Activated CD4-positive, alpha-beta memory T cell treated with anti-CD3 and anti-CD28 coated beads for 36 hours (primary cell): ENCODE data around the gene RARB. TPM values are rescaled to one million over a fixed set of nuclear protein-coding genes. Genes with fewer than 3 reads are reported as not detected.

ENCODE experiments used
- CTCF ChIA-PET: fragments of 350-600 bp; sonication (Branson Sonifier 250); formaldehyde crosslinking; loops from one replicate; lab custom pipeline; 2021; ENCODE audit warnings: antibody characterized with exemption, inconsistent platforms; lab: Charles Lee
- POLR2A ChIA-PET: fragments of 350-600 bp; sonication (Branson Sonifier 250); formaldehyde crosslinking; loops from one replicate; lab custom pipeline; 2021; ENCODE audit warnings: antibody characterized with exemption; lab: Charles Lee
- DNase-seq: peaks from one replicate; pipeline ENCODE4 v3.0.0-alpha.2; 2020
- H3K27ac Mint-ChIP-seq: one replicate; pipeline ENCODE4 v1.8.0; 2021; ENCODE audit warnings: mixed read lengths
- H3K27me3 Mint-ChIP-seq: one replicate; pipeline ENCODE4 v1.8.0; 2021; ENCODE audit warnings: mixed read lengths
- H3K36me3 Mint-ChIP-seq: one replicate; pipeline ENCODE4 v1.8.0; 2021; ENCODE audit warnings: mixed read lengths
- H3K4me1 Mint-ChIP-seq: one replicate; pipeline ENCODE4 v1.8.0; 2021; ENCODE audit warnings: low read depth, mixed read lengths
- H3K4me3 Mint-ChIP-seq: one replicate; pipeline ENCODE4 v1.8.0; 2021; ENCODE audit warnings: mild to moderate bottlenecking, mixed read lengths
- H3K9me3 Mint-ChIP-seq: one replicate; pipeline ENCODE4 v1.8.0; 2021; ENCODE audit warnings: mixed read lengths
- intact Hi-C: fragments of 100-400 bp; cut with micrococcal nuclease; formaldehyde crosslinking; loops from one replicate; pipeline ENCODE4 v1.15.1; 2023
- total RNA-seq, 2 experiments: library from RNA; stranded (reverse); gene quantifications; one replicate each; pipeline ENCODE4 v1.2.3, GENCODE V29; 2021

Gene RARB
- total RNA-seq, 2 experiments from 2014 or later = not detected

DNA sequence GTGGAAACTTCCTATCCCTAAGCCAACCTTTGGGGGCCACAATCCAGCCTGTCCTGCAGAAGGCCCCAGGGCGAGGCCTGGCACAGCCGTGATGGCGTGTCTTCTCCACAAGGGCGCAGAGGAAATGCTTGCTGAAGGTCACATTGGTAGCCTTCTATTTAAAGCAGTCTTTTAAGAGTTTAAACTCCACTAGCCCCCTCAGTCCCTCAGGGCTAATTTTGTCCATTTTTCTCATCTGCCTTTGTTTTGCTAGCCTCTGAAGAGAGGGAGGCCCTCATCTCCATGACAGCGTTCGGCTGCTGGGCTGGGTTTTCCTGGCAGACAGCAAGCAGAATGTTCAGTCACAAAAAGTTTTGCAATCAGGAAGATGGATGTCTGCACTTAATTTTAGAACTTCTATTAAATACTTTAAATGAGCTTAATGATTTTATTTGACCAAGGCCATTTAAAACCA, 40.8 kb downstream of the RARB start:
- CTCF ChIA-PET = interaction anchor here (0.9 kb wide), 1 partner anchor 26 kb away, joined by 3 read pairs; no protein-coding TSS in a partner anchor
- H3K27me3 Mint-ChIP-seq = no peaks in the 10 kb centered on the region
- H3K9me3 Mint-ChIP-seq = no peaks in the 10 kb centered on the region
- no peak overlapping the region for H3K27ac Mint-ChIP-seq
- intact Hi-C loops = no loop called here
- peaks cover 7% of the 10 kb centered on the region for H3K4me1 Mint-ChIP-seq
- no peak for DNase-seq
- no peak overlapping the region for H3K4me3 Mint-ChIP-seq
- POLR2A ChIA-PET = no interaction called here
- no peaks in the 10 kb centered on the region for H3K36me3 Mint-ChIP-seq

GRCh38 chr3:25469558-25469957, 41.5 kb downstream of the RARB start:
- H3K4me1 Mint-ChIP-seq = peaks cover 7% of the 10 kb centered on the region
- H3K4me3 Mint-ChIP-seq = no peak overlapping the region
- H3K9me3 Mint-ChIP-seq = no peaks in the 10 kb centered on the region
- no peak overlapping the region for H3K27ac Mint-ChIP-seq
- ChIA-PET POLR2A (no interaction called here), CTCF (interaction anchor here (0.9 kb wide), 1 partner anchor 26 kb away, joined by 3 read pairs; no protein-coding TSS in a partner anchor)
- intact Hi-C loops = no loop called here
- no peak for DNase-seq
- H3K27me3 Mint-ChIP-seq = no peaks in the 10 kb centered on the region
- no peaks in the 10 kb centered on the region for H3K36me3 Mint-ChIP-seq

DNA sequence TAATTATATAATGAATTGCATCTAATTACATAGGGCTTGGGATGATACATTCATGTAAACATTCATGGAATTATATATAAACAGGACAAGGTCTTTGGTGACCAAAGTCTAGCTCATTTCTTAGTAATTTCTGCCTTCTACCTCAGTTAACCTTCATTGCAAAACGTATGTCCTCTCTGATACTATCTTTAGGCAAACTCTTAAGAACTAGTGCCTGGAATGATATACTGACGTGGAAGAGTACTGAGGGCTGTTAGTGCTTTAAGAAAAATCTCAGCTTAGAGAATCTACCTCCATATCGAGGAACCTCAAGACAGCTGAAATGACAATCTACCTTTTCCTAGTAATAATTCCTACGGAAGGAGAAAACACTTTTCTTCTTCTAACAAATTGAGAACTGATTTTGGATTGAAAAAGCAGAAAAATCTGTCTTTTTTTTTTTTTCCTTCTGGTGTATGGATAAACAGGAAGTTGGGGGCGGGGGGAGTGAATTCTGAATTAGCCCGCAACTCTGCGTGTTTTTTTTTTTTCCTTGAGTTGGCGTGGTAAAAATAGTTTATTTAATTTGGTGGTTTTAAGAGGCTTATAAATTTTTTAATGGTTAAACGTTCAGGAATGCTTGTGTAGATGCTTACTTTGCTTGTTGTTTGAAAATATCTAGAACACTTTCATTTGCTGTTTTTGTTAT, 43.2 kb downstream of the RARB start:
- POLR2A ChIA-PET = no interaction called here
- DNase-seq = no peak
- CTCF ChIA-PET = no interaction called here
- Mint-ChIP-seq H3K27ac (no peak overlapping the region), H3K27me3 (no peaks in the 10 kb centered on the region), H3K4me3 (no peak overlapping the region), H3K9me3 (no peaks in the 10 kb centered on the region), H3K36me3 (no peaks in the 10 kb centered on the region), H3K4me1 (peaks cover 7% of the 10 kb centered on the region)
- intact Hi-C loops = no loop called here

- Mint-ChIP-seq H3K4me1 (peaks cover 7% of the 10 kb centered on the region), H3K27ac (no peak overlapping the region), H3K9me3 (no peaks in the 10 kb centered on the region), H3K27me3 (no peaks in the 10 kb centered on the region), H3K4me3 (no peak overlapping the region), H3K36me3 (no peaks in the 10 kb centered on the region)
- ChIA-PET CTCF (no interaction called here), POLR2A (no interaction called here)
- no peak for DNase-seq
- intact Hi-C loops = no loop called here
Observed at GRCh38 chr3:25472153-25472552, 44.1 kb downstream of the RARB start.

DNA sequence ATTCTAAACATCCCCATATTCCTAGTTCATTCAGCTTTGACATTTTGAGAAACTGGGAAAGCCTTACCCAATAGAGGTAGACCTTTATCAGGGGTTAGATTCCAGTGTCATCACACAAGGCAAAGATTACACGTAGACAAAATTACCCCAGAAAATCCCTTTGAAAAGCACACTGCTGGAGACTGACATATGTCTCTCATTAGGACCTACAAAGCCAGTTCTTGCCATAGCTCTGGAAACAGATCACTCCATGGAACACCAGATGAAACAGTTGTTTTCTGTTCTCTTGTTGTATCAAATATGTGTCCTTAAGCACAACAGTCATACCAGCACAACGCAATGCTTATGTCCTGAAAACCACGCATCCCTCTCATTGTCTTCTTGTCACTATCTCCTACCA, 44.7 kb downstream of the RARB start:
- Mint-ChIP-seq H3K4me3 (no peak overlapping the region), H3K4me1 (peaks cover 7% of the 10 kb centered on the region), H3K27me3 (no peaks in the 10 kb centered on the region), H3K9me3 (no peaks in the 10 kb centered on the region), H3K27ac (no peak overlapping the region), H3K36me3 (no peaks in the 10 kb centered on the region)
- intact Hi-C loops = no loop called here
- no peak for DNase-seq
- CTCF ChIA-PET = no interaction called here
- POLR2A ChIA-PET = no interaction called here

- CTCF ChIA-PET = no interaction called here
- H3K4me1 Mint-ChIP-seq = peaks cover 7% of the 10 kb centered on the region
Observed at GRCh38 chr3:25473246-25473645, 45.2 kb downstream of the RARB start.

DNA sequence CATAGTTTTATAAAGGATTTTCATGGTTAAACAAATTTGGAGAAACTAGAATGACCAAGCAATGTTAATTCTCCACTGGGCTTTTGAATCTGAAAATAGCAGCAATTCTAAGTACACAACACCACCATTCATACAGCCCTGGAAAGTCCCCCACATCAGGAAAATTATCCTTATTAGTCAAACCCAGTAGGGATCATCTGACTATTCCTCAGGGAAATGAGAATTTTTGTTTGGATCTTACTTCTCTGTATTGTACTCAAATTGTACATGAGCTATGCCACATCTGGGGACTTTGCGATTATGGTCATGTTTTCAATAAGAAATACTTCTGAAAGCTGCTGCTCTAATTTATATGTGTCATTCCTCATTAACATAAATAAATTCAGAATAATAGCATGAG, 46.0 kb downstream of the RARB start:
- Mint-ChIP-seq H3K36me3 (no peaks in the 10 kb centered on the region), H3K4me1 (peaks cover 7% of the 10 kb centered on the region), H3K9me3 (no peaks in the 10 kb centered on the region), H3K27ac (no peak overlapping the region), H3K27me3 (no peaks in the 10 kb centered on the region), H3K4me3 (no peak overlapping the region)
- DNase-seq = no peak
- POLR2A ChIA-PET = no interaction called here
- intact Hi-C loops = no loop called here
- CTCF ChIA-PET = no interaction called here

More at GRCh38 chr3:25473246-25473645, 45.2 kb downstream of the RARB start:
- Mint-ChIP-seq H3K9me3 (no peaks in the 10 kb centered on the region), H3K27ac (no peak overlapping the region), H3K36me3 (no peaks in the 10 kb centered on the region), H3K4me3 (no peak overlapping the region), H3K27me3 (no peaks in the 10 kb centered on the region)
- POLR2A ChIA-PET = no interaction called here
- DNase-seq = no peak
- intact Hi-C loops = no loop called here

GRCh38 chr3:25476639-25477038, 48.6 kb downstream of the RARB start:
- H3K9me3 Mint-ChIP-seq = no peaks in the 10 kb centered on the region
- ChIA-PET CTCF (no interaction called here), POLR2A (no interaction called here)
- H3K4me1 Mint-ChIP-seq = peaks cover 3% of the 10 kb centered on the region
- H3K36me3 Mint-ChIP-seq = no peaks in the 10 kb centered on the region
- H3K27me3 Mint-ChIP-seq = peaks cover 1% of the 10 kb centered on the region
- intact Hi-C loops = no loop called here
- no peak for DNase-seq
- no peak overlapping the region for H3K27ac Mint-ChIP-seq
- H3K4me3 Mint-ChIP-seq = no peak overlapping the region

DNA sequence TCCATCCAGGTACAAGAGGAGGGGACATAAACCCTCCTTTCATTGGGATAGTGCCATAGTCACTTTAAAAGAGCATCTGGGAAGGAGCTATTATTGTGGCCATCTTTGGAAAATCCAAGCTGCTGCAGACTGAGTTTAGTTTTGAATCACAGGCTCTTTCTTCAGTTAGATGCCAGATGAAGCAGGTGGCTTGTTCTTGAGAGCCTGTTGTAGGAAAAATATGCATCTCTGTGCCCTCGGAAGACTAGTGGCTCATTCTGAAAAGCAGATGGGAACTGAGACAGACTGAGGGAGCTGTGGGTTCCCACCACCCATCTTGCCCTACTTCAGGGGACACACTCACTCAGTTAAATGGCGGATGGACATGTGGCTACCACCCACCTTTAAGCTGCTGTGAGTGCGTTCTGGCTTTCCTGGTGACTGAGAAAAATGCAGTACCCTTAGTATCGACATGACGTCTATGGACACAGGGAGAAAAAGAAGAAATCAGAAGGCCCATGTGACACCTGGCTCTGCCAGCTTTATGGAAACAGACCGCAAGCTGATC, 50.2 kb downstream of the RARB start:
- ChIA-PET CTCF (no interaction called here), POLR2A (no interaction called here)
- no peak overlapping the region for H3K4me3 Mint-ChIP-seq
- H3K27ac Mint-ChIP-seq = no peak overlapping the region
- DNase-seq = no peak
- no peaks in the 10 kb centered on the region for H3K36me3 Mint-ChIP-seq
- no peaks in the 10 kb centered on the region for H3K4me1 Mint-ChIP-seq
- H3K9me3 Mint-ChIP-seq = no peaks in the 10 kb centered on the region
- intact Hi-C loops = no loop called here
- H3K27me3 Mint-ChIP-seq = peaks cover 3% of the 10 kb centered on the region

DNA sequence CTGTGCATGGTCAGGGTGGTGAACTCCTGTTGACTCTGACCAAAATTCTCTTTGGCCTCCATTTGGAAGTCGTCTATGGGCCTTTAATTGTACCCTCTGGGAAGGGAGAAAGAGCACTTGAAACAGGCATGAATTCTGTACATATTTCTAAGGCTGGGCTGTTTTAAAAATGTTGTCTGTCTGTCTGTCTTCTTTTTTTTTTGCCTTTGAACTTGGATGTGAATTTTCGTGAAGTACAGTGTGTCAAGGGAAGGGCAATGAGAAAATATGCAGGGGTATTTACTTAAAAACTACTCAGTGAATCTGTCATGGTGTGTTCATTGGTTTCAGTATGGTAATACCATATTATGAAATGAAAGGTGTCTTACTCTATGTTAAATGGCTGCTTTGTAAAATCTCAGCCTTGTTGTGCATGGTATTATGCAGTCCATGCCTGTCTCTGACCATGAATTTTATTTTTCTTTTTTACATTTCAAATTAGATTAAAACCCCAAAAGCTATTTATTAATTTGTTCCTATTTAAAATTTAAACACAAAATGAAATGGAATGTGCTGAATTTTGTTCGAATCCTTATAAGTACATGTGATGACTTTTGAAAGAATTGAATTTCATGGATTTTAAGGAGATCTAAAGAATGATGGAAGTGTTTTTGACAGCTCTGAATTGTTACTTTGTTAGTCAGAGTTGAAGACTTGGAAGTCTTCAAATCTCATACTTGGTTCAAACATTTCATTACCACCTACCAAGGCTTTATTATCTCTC, 51.1 kb downstream of the RARB start:
- intact Hi-C loops = no loop called here

DNA sequence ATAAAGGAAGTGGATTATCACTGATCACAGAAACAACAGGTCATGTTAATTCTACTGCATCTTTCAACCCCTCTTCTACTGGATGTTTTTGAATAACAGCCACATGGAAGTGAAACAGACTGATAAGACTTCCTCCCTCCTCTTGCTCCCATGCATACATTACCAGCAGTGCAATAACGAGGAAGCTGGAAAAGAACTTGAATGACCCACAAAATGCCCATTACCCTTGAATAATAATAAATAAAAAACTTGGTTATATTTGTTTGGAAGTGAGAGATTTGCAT, 51.6 kb downstream of the RARB start:
- Mint-ChIP-seq H3K9me3 (no peaks in the 10 kb centered on the region), H3K4me1 (no peaks in the 10 kb centered on the region), H3K27me3 (peaks cover 3% of the 10 kb centered on the region), H3K4me3 (no peak overlapping the region), H3K36me3 (no peaks in the 10 kb centered on the region), H3K27ac (no peak overlapping the region)
- no peak for DNase-seq
- intact Hi-C loops = no loop called here
- CTCF ChIA-PET = no interaction called here
- POLR2A ChIA-PET = no interaction called here

More for the DNA sequence above, 51.1 kb downstream of the RARB start:
- CTCF ChIA-PET = no interaction called here
- Mint-ChIP-seq H3K4me1 (no peaks in the 10 kb centered on the region), H3K27ac (no peak overlapping the region), H3K9me3 (no peaks in the 10 kb centered on the region), H3K36me3 (no peaks in the 10 kb centered on the region), H3K4me3 (no peak overlapping the region), H3K27me3 (peaks cover 3% of the 10 kb centered on the region)
- DNase-seq = no peak
- POLR2A ChIA-PET = no interaction called here

GRCh38 chr3:25480811-25481210, 52.7 kb downstream of the RARB start:
- DNase-seq = no peak
- ChIA-PET CTCF (no interaction called here), POLR2A (no interaction called here)
- intact Hi-C loops = no loop called here
- H3K36me3 Mint-ChIP-seq = no peaks in the 10 kb centered on the region
- no peak overlapping the region for H3K27ac Mint-ChIP-seq
- no peaks in the 10 kb centered on the region for H3K4me1 Mint-ChIP-seq
- no peaks in the 10 kb centered on the region for H3K9me3 Mint-ChIP-seq
- no peak overlapping the region for H3K4me3 Mint-ChIP-seq
- H3K27me3 Mint-ChIP-seq = peaks cover 3% of the 10 kb centered on the region
